ENCODE measurements around the gene DLX4.

- TF ChIP-seq EZH2 (IDR thresholded peaks at IDR 0.05; ENCODE audit: borderline replicate concordance, insufficient read depth, low read depth, low read length, poor library complexity, severe bottlenecking) = peak; percentile 43
- TF ChIP-seq, protein P1, sequence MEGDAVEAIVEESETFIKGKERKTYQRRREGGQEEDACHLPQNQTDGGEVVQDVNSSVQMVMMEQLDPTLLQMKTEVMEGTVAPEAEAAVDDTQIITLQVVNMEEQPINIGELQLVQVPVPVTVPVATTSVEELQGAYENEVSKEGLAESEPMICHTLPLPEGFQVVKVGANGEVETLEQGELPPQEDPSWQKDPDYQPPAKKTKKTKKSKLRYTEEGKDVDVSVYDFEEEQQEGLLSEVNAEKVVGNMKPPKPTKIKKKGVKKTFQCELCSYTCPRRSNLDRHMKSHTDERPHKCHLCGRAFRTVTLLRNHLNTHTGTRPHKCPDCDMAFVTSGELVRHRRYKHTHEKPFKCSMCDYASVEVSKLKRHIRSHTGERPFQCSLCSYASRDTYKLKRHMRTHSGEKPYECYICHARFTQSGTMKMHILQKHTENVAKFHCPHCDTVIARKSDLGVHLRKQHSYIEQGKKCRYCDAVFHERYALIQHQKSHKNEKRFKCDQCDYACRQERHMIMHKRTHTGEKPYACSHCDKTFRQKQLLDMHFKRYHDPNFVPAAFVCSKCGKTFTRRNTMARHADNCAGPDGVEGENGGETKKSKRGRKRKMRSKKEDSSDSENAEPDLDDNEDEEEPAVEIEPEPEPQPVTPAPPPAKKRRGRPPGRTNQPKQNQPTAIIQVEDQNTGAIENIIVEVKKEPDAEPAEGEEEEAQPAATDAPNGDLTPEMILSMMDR (IDR thresholded peaks at IDR 0.05) = no peak
These were observed 1.2 kb upstream of the DLX4 start for GRCh38 chr17:49967621-49968404.
